ENCODE data around the gene MOB1A. TPM values are rescaled to one million over a fixed set of nuclear protein-coding genes. Genes with fewer than 3 reads are reported as not detected.
"Not testable (repeated sequence)": the region's sequence is repeated elsewhere in the genome, so short reads cannot be mapped to it uniquely, and the experiment has no call there.

MOB1A gene
- total and polyA plus RNA-seq, 2 donors = 68.4 to 104 TPM

DNA sequence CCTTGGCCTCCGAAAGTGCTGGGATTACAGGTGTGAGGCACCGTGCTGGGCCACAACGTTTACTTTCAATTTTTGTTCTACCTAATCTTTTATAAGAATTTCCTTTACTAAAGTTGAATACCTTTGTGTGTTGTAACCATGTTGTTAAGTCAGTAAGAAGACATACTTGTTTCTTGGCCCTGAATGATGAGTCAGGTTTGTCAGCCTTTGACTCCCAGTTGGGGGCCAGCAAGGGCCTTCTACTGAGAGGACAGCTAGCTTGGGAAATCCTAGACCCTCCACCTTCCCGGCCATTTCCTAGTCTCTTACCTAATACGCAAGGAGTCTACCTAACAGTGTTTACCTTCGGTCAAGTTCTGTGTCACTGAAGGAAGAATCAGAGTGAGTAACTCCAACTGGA is 42.4 kb upstream of the MOB1A start:
- H3K27me3 ChIP-seq (ENCODE audit: control insufficient read depth in 2 of 2, insufficient read depth in 1 of 2, low read length in 1 of 2) = no peaks in the 10 kb centered on the region
- no peak for DNase-seq (ENCODE audit: low read depth in 6 of 9, low spot score in 9 of 9)
- no peak overlapping the region for H3K4me3 ChIP-seq (ENCODE audit: low read length in 2 of 2)
- no peaks in the 10 kb centered on the region for H3K4me1 ChIP-seq (ENCODE audit: control insufficient read depth in 2 of 2, insufficient read depth in 2 of 2, low read length in 2 of 2)
- no peaks in the 10 kb centered on the region for H3K9me3 ChIP-seq (ENCODE audit: control insufficient read depth in 2 of 2, insufficient read depth in 1 of 2, low read length in 1 of 2)
- peaks cover 0 to 6% of the 10 kb centered on the region in 2 donors for H3K36me3 ChIP-seq (ENCODE audit: control insufficient read depth in 2 of 2, insufficient read depth in 2 of 2, low read length in 1 of 2)
- no peak overlapping the region for H3K27ac ChIP-seq (ENCODE audit: low read depth in 1 of 2, low read length in 1 of 2)
- WGBS = 98% methylated on average over 6 of the region's 6 CpGs

- Histone ChIP-seq H3K4me1 (ENCODE audit: control insufficient read depth in 2 of 2, insufficient read depth in 2 of 2, low read length in 2 of 2) (no peaks in the 10 kb centered on the region), H3K9me3 (ENCODE audit: control insufficient read depth in 2 of 2, insufficient read depth in 1 of 2, low read length in 1 of 2) (no peaks in the 10 kb centered on the region), H3K27ac (ENCODE audit: low read depth in 1 of 2, low read length in 1 of 2) (no peak overlapping the region), H3K4me3 (ENCODE audit: low read length in 2 of 2) (no peak overlapping the region), H3K36me3 (ENCODE audit: control insufficient read depth in 2 of 2, insufficient read depth in 2 of 2, low read length in 1 of 2) (peaks cover 0 to 6% of the 10 kb centered on the region in 2 donors), H3K27me3 (ENCODE audit: control insufficient read depth in 2 of 2, insufficient read depth in 1 of 2, low read length in 1 of 2) (no peaks in the 10 kb centered on the region)
- 99% methylated on average over 5 of the region's 5 CpGs for WGBS
- no peak for DNase-seq (ENCODE audit: low read depth in 6 of 9, low spot score in 9 of 9)
These were observed 41.3 kb upstream of the MOB1A start for GRCh38 chr2:74219846-74220486.

GRCh38 chr2:74216642-74217041 is 38.0 kb upstream of the MOB1A start:
- no peak for DNase-seq (ENCODE audit: low read depth in 6 of 9, low spot score in 9 of 9)
- Histone ChIP-seq H3K4me1 (ENCODE audit: control insufficient read depth in 2 of 2, insufficient read depth in 2 of 2, low read length in 2 of 2) (no peaks in the 10 kb centered on the region), H3K27ac (ENCODE audit: low read depth in 1 of 2, low read length in 1 of 2) (no peak overlapping the region), H3K27me3 (ENCODE audit: control insufficient read depth in 2 of 2, insufficient read depth in 1 of 2, low read length in 1 of 2) (no peaks in the 10 kb centered on the region), H3K4me3 (ENCODE audit: low read length in 2 of 2) (no peak overlapping the region), H3K9me3 (ENCODE audit: control insufficient read depth in 2 of 2, insufficient read depth in 1 of 2, low read length in 1 of 2) (no peaks in the 10 kb centered on the region), H3K36me3 (ENCODE audit: control insufficient read depth in 2 of 2, insufficient read depth in 2 of 2, low read length in 1 of 2) (peaks cover 8 to 26% of the 10 kb centered on the region in 2 donors)
- WGBS = 95% methylated on average over 2 of the region's 2 CpGs

DNA sequence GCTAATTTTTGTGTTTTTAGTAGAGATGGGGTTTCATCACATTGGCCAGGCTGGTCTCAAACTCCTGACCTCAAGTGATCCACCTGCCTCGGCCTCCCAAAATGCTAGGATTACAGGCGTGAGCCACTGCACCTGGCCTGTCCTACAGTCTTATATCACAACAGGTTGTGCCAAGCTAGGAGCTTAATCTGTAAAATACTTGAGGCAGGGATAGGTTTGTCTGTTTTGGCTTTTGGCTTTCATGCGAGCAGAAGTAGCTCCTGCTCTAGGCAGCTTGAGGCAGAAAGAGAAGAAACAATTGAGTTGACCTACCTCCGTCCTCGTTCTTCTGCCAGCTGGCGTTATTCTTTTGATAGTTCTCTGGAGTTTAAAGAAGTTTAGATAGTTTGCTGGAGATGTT is 37.1 kb upstream of the MOB1A start:
- not testable (repeated sequence) for H3K27ac ChIP-seq (ENCODE audit: low read depth in 1 of 2, low read length in 1 of 2); DNase-seq (ENCODE audit: low read depth in 6 of 9, low spot score in 9 of 9); H3K4me1 ChIP-seq (ENCODE audit: control insufficient read depth in 2 of 2, insufficient read depth in 2 of 2, low read length in 2 of 2); H3K27me3 ChIP-seq (ENCODE audit: control insufficient read depth in 2 of 2, insufficient read depth in 1 of 2, low read length in 1 of 2); H3K9me3 ChIP-seq (ENCODE audit: control insufficient read depth in 2 of 2, insufficient read depth in 1 of 2, low read length in 1 of 2); H3K4me3 ChIP-seq (ENCODE audit: low read length in 2 of 2)
- 98% methylated on average over 6 of the region's 6 CpGs for WGBS
- peaks cover 8 to 32% of the 10 kb centered on the region in 2 donors for H3K36me3 ChIP-seq (ENCODE audit: control insufficient read depth in 2 of 2, insufficient read depth in 2 of 2, low read length in 1 of 2)

DNA sequence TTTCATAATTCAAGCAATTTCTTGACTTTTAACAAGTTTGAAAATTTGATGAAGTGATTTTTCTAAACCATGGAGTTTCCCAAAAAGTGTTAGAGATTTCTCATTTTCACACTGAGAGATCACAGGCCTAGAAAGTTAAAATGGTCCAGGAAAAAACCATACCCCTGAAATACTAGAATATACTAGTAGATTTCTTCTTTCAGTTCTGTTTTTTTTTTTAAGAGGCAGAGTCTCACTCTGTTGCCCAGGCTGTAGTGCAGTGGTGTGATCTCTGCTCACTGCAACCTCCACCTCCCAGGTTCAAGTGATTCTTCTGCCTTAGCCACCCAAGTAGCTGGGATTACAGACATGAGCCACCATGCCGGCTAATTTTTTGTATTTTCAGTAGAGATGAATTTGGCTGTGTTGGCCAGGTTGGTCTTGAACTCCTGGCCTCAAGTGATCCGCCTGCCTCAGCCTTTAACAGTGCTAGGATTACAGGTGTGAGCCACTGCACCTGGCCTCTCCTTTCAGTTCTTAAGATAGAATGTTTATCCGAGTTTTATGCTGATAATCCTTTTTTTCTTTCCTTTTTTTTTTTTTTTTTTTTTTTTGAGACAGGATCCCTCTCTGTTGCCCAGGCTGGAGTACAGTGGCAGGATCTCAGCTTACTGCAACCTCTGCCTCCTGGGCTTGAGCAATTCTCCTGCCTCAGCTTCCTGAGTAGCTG is 34.2 kb upstream of the MOB1A start:
- 97% methylated on average over 3 of the region's 3 CpGs for WGBS
- no peaks in the 10 kb centered on the region for H3K9me3 ChIP-seq (ENCODE audit: control insufficient read depth in 2 of 2, insufficient read depth in 1 of 2, low read length in 1 of 2)
- H3K4me1 ChIP-seq (ENCODE audit: control insufficient read depth in 2 of 2, insufficient read depth in 2 of 2, low read length in 2 of 2) = no peaks in the 10 kb centered on the region
- DNase-seq (ENCODE audit: low read depth in 6 of 9, low spot score in 9 of 9) = no peak
- no peak overlapping the region for H3K4me3 ChIP-seq (ENCODE audit: low read length in 2 of 2)
- no peaks in the 10 kb centered on the region for H3K27me3 ChIP-seq (ENCODE audit: control insufficient read depth in 2 of 2, insufficient read depth in 1 of 2, low read length in 1 of 2)
- H3K36me3 ChIP-seq (ENCODE audit: control insufficient read depth in 2 of 2, insufficient read depth in 2 of 2, low read length in 1 of 2) = peaks cover 13 to 51% of the 10 kb centered on the region in 2 donors
- no peak overlapping the region for H3K27ac ChIP-seq (ENCODE audit: low read depth in 1 of 2, low read length in 1 of 2)

GRCh38 chr2:74206180-74206688 is 27.6 kb upstream of the MOB1A start:
- peaks cover 10 to 12% of the 10 kb centered on the region in 2 donors for H3K4me1 ChIP-seq (ENCODE audit: control insufficient read depth in 2 of 2, insufficient read depth in 2 of 2, low read length in 2 of 2)
- no peak overlapping the region for H3K4me3 ChIP-seq (ENCODE audit: low read length in 2 of 2)

DNA sequence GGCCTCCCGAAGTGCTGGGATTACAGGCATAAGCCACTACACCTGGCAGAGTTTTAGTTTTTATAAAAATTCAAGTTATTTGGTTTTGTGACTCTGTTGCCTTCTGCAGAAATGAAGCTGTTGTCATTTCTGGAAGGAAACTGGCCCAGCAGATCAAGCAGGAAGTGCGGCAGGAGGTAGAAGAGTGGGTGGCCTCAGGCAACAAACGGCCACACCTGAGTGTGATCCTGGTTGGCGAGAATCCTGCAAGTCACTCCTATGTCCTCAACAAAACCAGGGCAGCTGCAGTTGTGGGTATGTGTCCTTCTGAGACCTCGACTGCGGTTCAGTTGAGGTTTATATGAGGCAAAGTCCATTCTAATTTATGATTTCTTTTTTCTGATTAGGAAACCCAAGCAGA is 26.9 kb upstream of the MOB1A start:
- peak in 1 of 9 donors; percentile 20 for DNase-seq (ENCODE audit: low read depth in 6 of 9, low spot score in 9 of 9)
- Histone ChIP-seq H3K4me3 (ENCODE audit: low read length in 2 of 2) (no peak overlapping the region), H3K27ac (ENCODE audit: low read depth in 1 of 2, low read length in 1 of 2) (peak overlapping the region in 1 of 2 donors; percentile 32), H3K36me3 (ENCODE audit: control insufficient read depth in 2 of 2, insufficient read depth in 2 of 2, low read length in 1 of 2) (peaks cover 5 to 34% of the 10 kb centered on the region in 2 donors), H3K9me3 (ENCODE audit: control insufficient read depth in 2 of 2, insufficient read depth in 1 of 2, low read length in 1 of 2) (no peaks in the 10 kb centered on the region), H3K4me1 (ENCODE audit: control insufficient read depth in 2 of 2, insufficient read depth in 2 of 2, low read length in 2 of 2) (peaks cover 10 to 12% of the 10 kb centered on the region in 2 donors), H3K27me3 (ENCODE audit: control insufficient read depth in 2 of 2, insufficient read depth in 1 of 2, low read length in 1 of 2) (no peaks in the 10 kb centered on the region)
- WGBS = 21% methylated on average over 6 of the region's 6 CpGs

More at GRCh38 chr2:74206180-74206688, 27.6 kb upstream of the MOB1A start:
- 38% methylated on average over 6 of the region's 6 CpGs for WGBS
- Histone ChIP-seq H3K36me3 (ENCODE audit: control insufficient read depth in 2 of 2, insufficient read depth in 2 of 2, low read length in 1 of 2) (peaks cover 5 to 37% of the 10 kb centered on the region in 2 donors), H3K27me3 (ENCODE audit: control insufficient read depth in 2 of 2, insufficient read depth in 1 of 2, low read length in 1 of 2) (no peaks in the 10 kb centered on the region), H3K9me3 (ENCODE audit: control insufficient read depth in 2 of 2, insufficient read depth in 1 of 2, low read length in 1 of 2) (no peaks in the 10 kb centered on the region), H3K27ac (ENCODE audit: low read depth in 1 of 2, low read length in 1 of 2) (peak overlapping the region; percentile 9 to 68)
- peak in 1 of 9 donors; percentile 35 for DNase-seq (ENCODE audit: low read depth in 6 of 9, low spot score in 9 of 9)

DNA sequence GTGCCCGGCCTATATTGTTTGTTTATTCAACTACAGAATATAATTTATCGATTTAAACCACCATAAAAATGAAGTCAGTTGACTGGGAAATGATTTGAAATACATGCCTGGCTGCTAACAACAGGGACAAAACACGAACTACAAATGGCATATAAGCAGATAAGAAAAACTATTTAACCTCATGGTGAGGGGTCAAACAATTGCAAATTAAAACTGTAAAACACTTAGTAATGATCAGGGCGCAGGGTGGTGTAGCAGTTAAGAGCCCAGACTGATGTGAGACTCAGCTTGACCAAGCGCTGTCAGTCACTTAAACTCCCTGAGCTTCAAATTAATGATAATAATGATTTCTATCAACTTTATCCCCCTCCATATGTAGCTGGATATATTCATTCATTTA is 26.4 kb upstream of the MOB1A start:
- WGBS = 96% methylated on average over 5 of the region's 5 CpGs
- Histone ChIP-seq H3K4me1 (ENCODE audit: control insufficient read depth in 2 of 2, insufficient read depth in 2 of 2, low read length in 2 of 2) (peaks cover 10 to 12% of the 10 kb centered on the region in 2 donors), H3K4me3 (ENCODE audit: low read length in 2 of 2) (no peak overlapping the region), H3K9me3 (ENCODE audit: control insufficient read depth in 2 of 2, insufficient read depth in 1 of 2, low read length in 1 of 2) (no peaks in the 10 kb centered on the region), H3K27me3 (ENCODE audit: control insufficient read depth in 2 of 2, insufficient read depth in 1 of 2, low read length in 1 of 2) (no peaks in the 10 kb centered on the region), H3K36me3 (ENCODE audit: control insufficient read depth in 2 of 2, insufficient read depth in 2 of 2, low read length in 1 of 2) (peaks cover 5 to 31% of the 10 kb centered on the region in 2 donors), H3K27ac (ENCODE audit: low read depth in 1 of 2, low read length in 1 of 2) (no peak overlapping the region)
- DNase-seq (ENCODE audit: low read depth in 6 of 9, low spot score in 9 of 9) = no peak

GRCh38 chr2:74204436-74204835 is 25.8 kb upstream of the MOB1A start:
- peaks cover 10 to 19% of the 10 kb centered on the region in 2 donors for H3K4me1 ChIP-seq (ENCODE audit: control insufficient read depth in 2 of 2, insufficient read depth in 2 of 2, low read length in 2 of 2)
- H3K27ac ChIP-seq (ENCODE audit: low read depth in 1 of 2, low read length in 1 of 2) = no peak overlapping the region
- H3K36me3 ChIP-seq (ENCODE audit: control insufficient read depth in 2 of 2, insufficient read depth in 2 of 2, low read length in 1 of 2) = peaks cover 2 to 24% of the 10 kb centered on the region in 2 donors
- DNase-seq (ENCODE audit: low read depth in 6 of 9, low spot score in 9 of 9) = no peak
- H3K27me3 ChIP-seq (ENCODE audit: control insufficient read depth in 2 of 2, insufficient read depth in 1 of 2, low read length in 1 of 2) = no peaks in the 10 kb centered on the region
- 96% methylated on average over 3 of the region's 3 CpGs for WGBS
- no peak overlapping the region for H3K4me3 ChIP-seq (ENCODE audit: low read length in 2 of 2)
- H3K9me3 ChIP-seq (ENCODE audit: control insufficient read depth in 2 of 2, insufficient read depth in 1 of 2, low read length in 1 of 2) = no peaks in the 10 kb centered on the region
